HG03575 (cell line): ENCODE measurements around the gene LCLAT1.

Experiments
- ATAC-seq: cut with Tn5 transposase; IDR thresholded peaks from one replicate; pipeline ENCODE4 v1.9.1; 2021; ENCODE audit not compliant: unreplicated experiment, insufficient number of reproducible peaks, low FRiP score; ENCODE audit errors: extremely low read depth

Gene LCLAT1

GRCh38 chr2:30649278-30649677, 202.2 kb downstream of the LCLAT1 start:
- no peak for ATAC-seq

- ATAC-seq, result no peak
These were observed 202.8 kb downstream of the LCLAT1 start for GRCh38 chr2:30649828-30650227.

- no peak for ATAC-seq
These were observed 205.3 kb downstream of the LCLAT1 start for GRCh38 chr2:30652271-30652915.

DNA sequence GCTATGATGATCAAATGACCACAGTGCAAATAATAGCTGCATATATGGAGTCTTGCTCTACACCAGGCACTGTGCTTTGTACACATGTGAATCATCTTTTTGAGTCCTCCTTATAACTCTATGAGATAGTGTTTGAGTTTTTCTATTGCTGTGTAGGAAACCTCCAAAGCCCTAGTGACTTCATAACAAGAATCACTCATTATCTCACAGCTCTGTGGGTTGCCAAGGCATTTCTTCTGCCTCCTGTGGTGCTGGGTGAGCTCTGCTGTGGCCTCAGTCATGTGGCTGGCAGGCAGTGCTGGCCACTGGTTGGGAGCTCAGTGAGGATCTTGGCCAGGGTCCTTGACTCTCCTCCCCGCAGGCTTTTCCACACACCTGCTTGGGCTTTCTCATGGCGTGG, 206.8 kb downstream of the LCLAT1 start:
- no peak for ATAC-seq

DNA sequence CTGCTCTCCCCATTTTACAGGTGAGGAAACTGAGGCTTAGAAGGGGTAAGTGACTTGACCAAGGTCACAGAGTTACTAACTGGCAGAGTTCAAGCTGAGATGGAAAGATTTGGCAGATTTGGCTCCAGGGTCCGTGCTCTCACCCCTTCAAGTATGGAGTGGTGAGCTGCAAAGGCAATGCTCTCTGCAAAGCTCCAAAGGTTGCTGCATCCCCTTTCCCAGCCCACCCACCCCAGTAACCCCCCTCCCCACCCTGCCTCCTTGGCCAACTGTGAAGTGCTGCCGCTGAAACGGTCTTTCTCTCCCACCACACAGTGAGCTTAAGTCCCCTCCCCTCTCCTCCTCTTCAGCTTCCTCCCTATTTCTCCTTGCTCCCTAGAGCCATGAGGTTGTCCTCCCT, 207.4 kb downstream of the LCLAT1 start:
- no peak for ATAC-seq

GRCh38 chr2:30655211-30655610, 208.2 kb downstream of the LCLAT1 start:
- ATAC-seq, result no peak

- ATAC-seq, result no peak
These were observed 208.6 kb downstream of the LCLAT1 start for GRCh38 chr2:30655660-30656059.

- no peak for ATAC-seq
These were observed 209.0 kb downstream of the LCLAT1 start for GRCh38 chr2:30656079-30656478.

GRCh38 chr2:30661173-30662107, 214.4 kb downstream of the LCLAT1 start:
- no peak for ATAC-seq

DNA sequence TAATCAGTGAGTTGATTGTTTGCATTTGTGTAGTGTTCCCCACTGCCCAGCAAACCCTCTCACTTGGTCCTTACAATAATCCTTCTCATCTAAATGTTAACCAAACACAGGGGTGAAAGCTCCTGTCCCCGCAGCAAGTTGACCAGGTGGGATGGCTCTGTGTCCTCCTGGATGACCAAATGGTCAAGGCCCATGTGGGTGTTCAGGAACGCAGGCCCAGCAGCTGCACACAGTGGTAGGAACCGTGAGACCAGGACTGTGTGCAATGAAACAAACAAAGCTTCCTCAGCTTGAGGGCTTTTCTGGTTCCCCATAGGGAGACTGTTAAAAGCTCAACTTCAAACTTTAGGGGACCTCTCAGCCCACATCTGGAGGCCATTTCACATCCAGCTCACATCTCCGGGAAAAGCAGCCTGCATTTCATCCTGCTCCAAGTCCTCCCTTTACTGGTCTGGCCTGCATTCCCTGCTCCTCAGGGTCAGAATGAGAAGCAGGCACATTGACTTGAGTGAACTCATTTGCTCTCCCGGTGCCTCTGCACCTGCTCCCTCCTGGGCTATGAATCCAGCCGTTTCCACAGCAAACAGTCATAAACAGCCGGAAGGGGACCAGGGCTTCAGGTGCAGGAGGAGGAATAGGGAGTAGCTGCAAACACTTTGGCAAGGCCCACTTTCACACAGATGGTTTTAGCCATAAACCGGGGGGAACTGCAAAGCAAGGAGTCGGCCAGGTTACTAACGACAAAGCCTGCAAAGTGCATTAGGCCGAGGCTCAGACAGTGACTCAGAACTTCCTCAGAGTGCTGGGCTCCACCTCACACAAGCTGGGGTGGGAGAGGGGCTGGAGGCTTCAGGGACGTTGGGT, 215.5 kb downstream of the LCLAT1 start:
- no peak for ATAC-seq

DNA sequence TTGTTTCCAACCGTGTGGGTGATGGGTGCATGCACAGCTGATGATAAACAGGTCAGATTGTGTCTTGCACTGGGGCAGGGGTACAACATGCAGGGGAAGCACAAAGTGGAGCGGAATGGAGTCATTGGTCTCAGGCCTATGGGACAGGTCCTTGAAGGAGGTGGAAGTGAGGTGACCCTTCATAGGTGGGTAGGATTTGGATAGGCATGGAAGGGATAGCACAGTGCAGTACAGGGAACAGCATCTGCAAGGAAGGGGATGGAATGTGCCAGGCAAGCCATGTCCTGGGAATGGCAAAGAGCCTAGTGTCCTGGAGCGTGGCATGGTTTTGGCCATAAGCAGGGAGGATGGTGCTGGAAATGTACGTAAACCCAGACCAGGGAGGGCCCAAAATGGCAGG, 216.3 kb downstream of the LCLAT1 start:
- ATAC-seq, result no peak

DNA sequence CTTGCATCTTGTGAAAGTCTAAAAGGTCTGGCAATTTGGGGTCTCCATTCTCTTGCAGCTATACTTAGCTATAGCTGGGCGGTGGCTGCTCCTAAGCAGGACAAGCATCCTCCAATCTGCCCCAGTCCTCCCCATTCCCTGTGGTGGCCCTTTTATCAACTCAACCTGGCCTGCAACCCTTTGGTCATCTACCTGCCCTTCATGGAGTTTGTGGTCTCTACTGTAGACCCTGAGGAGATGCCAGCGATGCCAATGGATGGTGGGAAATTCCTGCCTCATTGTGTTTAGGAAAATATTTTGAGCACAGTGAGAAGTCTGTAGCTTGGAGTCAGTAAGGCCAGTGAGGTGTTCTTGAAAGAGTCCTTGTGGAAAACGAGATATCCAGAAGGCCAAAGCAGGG, 216.8 kb downstream of the LCLAT1 start:
- no peak for ATAC-seq

GRCh38 chr2:30664761-30665358, 217.8 kb downstream of the LCLAT1 start:
- no peak for ATAC-seq

DNA sequence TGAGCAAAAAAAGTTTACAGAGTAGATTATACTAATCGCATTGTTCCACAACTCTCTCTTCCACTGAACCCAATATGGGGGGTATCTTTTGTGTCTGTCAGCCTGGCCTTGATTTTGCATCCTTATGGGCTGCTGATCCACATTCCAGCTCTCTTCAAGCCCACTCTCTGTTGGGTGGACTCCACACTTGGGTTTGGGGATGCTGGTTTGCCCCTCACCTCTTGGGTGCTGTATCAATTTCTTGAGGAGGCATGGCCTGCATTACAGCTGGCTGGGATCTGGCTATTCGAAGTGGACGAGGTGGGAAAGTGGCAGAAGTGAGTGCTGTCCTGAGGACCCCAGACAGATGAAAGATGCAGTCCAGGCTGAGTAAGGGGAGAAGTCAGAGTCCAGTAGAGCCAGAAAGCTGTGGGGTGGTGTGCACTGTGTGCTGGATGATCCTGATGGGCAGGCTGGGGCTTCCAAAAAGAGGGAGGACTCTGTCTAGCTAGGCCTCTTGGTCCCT, 218.8 kb downstream of the LCLAT1 start:
- no peak for ATAC-seq

GRCh38 chr2:30666266-30666874, 219.3 kb downstream of the LCLAT1 start:
- ATAC-seq, result no peak

DNA sequence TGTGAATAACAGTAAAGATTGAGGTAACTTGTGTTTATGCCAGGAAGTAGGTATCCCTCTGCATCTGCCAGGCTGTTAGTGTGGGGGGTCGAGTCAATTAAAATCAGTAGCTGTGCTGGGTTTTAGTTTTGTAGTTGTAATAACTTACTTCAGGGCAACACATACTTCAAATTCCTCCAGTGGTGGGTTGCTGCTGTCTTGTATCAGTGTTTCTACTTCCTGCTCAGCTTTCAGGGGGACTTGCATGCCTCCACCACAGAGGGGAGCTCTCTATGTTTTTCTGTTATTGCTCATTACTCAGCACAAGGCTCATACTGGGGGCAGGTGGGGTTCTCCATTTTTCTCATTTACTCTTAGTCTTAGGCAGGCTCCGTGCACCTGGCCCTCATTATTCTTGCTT, 223.4 kb downstream of the LCLAT1 start:
- no peak for ATAC-seq

GRCh38 chr2:30673127-30673526, 226.1 kb downstream of the LCLAT1 start:
- ATAC-seq, result no peak

GRCh38 chr2:30675758-30676157, 228.7 kb downstream of the LCLAT1 start:
- no peak for ATAC-seq

- ATAC-seq, result no peak
These were observed 230.2 kb downstream of the LCLAT1 start for GRCh38 chr2:30677231-30677630.
